ENCODE measurements around the gene PNPLA5. TPM values are rescaled to one million over a fixed set of nuclear protein-coding genes. Genes with fewer than 3 reads are reported as not detected.

PNPLA5 gene
- total RNA-seq, 1 donor from 2014 or later = not detected

- no peak for DNase-seq
Observed at GRCh38 chr22:43901976-43902643, 10.3 kb upstream of the PNPLA5 start.

GRCh38 chr22:43900206-43900605 lies 8.4 kb upstream of the PNPLA5 start:
- no peak for DNase-seq

- no peak for DNase-seq
Observed at GRCh38 chr22:43897751-43898261, 6.0 kb upstream of the PNPLA5 start.

- DNase-seq = no peak
Observed at GRCh38 chr22:43895986-43896645, 4.3 kb upstream of the PNPLA5 start.

GRCh38 chr22:43894122-43894521 lies 2.3 kb upstream of the PNPLA5 start:
- DNase-seq = no peak

- DNase-seq = no peak
Observed at GRCh38 chr22:43893266-43893665, 1.5 kb upstream of the PNPLA5 start.

GRCh38 chr22:43892183-43892894 lies 526 bp upstream of the PNPLA5 start:
- no peak for DNase-seq

GRCh38 chr22:43890901-43891331 lies 897 bp downstream of the PNPLA5 start:
- DNase-seq = no peak

- DNase-seq = no peak
Observed at GRCh38 chr22:43889860-43890253, 2.0 kb downstream of the PNPLA5 start.

GRCh38 chr22:43889201-43889859 lies 2.5 kb downstream of the PNPLA5 start:
- no peak for DNase-seq

GRCh38 chr22:43888740-43889139 lies 3.1 kb downstream of the PNPLA5 start:
- DNase-seq = no peak

GRCh38 chr22:43887391-43887790 lies 4.4 kb downstream of the PNPLA5 start:
- no peak for DNase-seq

GRCh38 chr22:43886231-43886630 lies 5.6 kb downstream of the PNPLA5 start:
- DNase-seq = no peak

- no peak for DNase-seq
Observed at GRCh38 chr22:43885786-43886185, 6.0 kb downstream of the PNPLA5 start.

GRCh38 chr22:43885319-43885671 lies 6.5 kb downstream of the PNPLA5 start:
- DNase-seq = no peak

- peak; percentile 66 for DNase-seq
Observed at GRCh38 chr22:43884600-43885318, 7.1 kb downstream of the PNPLA5 start.

GRCh38 chr22:43883719-43884415 lies 7.9 kb downstream of the PNPLA5 start:
- no peak for DNase-seq

GRCh38 chr22:43883012-43883661 lies 8.7 kb downstream of the PNPLA5 start:
- peak; percentile 59 for DNase-seq

GRCh38 chr22:43882122-43882767 lies 9.6 kb downstream of the PNPLA5 start:
- no peak for DNase-seq
